GM18868 (cell line): ENCODE measurements around the gene TP63.
"Not testable (repeated sequence)": the region's sequence is repeated elsewhere in the genome, so short reads cannot be mapped to it uniquely, and the experiment has no call there.

Experiments
- ATAC-seq: cut with Tn5 transposase; IDR thresholded peaks from one replicate; pipeline ENCODE4 v1.9.1; 2021; ENCODE audit warnings: mild to moderate bottlenecking, moderate library complexity; ENCODE audit not compliant: unreplicated experiment

Gene TP63

DNA sequence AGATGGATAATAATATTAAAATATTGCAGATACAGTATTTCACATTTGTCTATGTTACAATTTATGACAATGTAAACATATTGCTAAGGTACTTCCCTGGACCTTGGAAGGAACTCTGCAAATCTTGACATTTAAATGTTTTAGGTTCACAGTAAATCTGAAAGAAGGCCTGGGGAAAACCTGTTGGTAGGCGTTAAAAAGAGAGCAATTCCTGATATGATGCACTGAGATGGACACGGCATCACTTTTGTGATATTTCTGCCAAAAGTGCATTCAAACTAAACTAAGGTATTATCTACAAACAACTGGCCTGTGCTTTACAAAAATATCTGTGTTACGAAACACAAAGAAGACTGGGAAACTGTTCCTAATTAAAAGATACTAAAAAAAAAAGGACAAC, 6.1 kb upstream of the TP63 start:
- ATAC-seq = peak; percentile 67

DNA sequence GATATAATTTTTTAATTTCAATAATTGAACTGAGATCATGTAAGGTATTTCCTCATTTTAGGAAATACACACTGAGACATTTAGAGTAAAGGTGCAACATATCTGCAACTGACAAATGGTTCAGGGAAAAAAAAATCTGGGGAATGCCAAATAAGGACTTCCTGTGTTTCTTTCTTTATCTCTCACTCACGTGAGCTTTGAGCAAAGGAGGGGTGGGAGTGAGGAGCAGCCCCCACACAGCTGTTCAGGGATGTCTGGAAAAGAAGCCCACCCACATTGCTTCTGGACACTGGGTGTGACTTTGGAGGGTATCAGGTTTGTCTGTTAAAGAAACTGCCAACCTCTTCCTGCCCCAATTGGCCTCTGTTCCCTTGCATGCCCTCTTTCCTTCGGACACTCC, 5.6 kb upstream of the TP63 start:
- ATAC-seq = no peak

DNA sequence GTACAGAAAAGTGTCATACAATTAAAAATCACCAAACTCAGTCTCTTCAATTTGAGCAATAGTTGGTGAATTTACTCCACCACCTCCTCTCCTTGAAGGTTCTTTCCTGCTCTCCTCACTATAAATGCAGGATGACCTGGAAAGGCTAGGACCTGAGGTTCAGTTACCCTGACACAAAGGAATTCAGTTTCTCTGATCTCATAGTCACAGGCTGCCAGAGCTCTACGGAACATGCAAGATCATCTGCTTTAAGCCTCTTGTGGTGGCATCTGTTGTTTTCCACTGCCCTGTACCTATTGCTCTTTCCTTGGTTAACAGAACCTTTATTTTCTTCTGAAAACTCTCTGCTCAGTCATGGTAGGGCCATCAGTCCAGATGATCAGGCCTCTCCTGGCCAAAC, 4.9 kb upstream of the TP63 start:
- no peak for ATAC-seq

DNA sequence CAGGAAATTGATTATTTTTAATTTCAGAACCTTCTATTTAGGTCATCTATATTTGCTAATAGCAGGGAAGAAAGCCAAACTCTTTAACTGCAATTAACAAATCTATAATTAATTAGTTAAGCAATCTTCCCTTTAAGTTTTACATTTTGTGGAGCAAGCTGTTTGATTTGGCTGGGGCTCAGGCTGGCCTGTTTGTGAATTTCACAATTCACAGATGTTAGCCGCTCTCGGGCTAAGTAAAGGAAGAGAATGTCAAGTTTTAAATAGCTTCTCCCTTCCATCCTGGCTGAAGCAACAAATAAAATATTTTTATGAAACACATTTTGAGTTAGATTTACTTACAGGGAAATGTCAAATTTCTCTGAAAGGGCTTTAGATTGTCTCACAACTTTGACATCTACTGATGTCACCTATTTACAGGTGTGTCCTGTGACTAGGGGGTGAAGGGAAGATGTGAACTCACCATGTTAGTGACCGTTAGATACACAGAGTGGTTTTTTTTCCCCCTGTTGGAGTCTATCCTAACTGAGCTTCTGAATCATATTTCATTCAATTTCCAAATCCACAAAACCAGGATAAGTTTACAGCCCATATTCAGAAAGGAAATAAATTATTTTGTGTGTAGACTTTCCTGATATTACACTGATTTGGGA, 1.3 kb upstream of the TP63 start:
- no peak for ATAC-seq

DNA sequence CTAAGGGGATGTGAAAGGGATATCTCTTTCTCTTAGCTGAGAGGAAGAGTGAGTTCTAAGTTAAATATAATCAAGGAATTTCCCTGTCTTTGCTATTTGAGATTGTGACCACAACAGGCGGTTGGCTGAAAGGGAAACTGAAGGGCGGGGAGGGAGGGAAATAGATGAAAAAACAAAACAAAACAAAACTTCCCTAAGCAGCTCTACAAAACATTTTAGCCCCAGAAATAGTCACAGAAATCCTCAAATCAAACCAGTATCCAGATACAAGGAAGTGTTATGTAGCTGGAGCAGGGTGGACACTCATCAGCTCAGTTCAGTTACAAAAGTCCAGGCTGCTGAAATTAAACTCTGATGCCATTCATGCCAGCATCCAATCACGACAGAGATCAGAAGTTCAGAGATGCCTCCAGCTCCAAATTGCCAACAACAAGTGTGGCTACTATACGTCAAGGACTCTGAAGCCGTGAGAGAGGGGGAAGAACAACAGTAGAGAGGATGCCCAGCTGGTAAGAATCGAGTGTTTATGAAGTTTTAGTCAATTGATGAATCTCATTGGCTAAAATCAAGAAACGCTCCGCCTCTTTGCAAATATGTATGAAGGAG, 319 bp upstream of the TP63 start:
- ATAC-seq = peak; percentile 86

DNA sequence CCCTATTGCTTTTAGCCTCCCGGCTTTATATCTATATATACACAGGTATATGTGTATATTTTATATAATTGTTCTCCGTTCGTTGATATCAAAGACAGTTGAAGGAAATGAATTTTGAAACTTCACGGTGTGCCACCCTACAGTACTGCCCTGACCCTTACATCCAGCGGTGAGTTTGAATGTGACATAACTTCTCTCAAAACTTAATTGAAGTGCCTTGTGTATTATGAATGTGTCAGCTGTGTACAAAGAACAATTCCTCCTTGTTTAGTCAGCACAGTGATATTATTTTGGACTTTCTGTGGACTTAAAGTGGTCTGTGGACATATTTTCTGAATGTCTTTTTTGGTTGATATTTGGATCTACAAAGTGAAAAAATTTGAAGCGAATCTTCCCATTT, 220 bp downstream of the TP63 start:
- no peak for ATAC-seq

DNA sequence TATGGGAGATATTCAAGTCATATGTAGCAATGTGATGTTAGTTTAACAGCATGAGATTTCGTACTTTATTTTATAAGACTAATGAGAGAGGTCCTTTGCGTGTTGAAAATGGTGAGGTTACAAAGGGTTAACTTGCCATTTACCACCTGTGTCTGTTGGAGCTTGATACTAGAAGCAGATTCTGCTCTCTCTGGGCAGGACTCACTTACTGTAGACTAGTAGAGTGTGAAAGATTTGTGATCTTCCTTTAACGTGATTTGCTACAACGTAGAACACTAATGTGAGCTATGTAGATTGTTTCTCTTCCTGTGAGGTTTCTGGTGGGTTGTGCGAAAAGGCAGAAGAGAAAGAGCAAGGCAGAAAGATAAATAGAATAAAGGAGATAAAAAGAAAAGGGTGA, 1.1 kb downstream of the TP63 start:
- ATAC-seq = no peak

DNA sequence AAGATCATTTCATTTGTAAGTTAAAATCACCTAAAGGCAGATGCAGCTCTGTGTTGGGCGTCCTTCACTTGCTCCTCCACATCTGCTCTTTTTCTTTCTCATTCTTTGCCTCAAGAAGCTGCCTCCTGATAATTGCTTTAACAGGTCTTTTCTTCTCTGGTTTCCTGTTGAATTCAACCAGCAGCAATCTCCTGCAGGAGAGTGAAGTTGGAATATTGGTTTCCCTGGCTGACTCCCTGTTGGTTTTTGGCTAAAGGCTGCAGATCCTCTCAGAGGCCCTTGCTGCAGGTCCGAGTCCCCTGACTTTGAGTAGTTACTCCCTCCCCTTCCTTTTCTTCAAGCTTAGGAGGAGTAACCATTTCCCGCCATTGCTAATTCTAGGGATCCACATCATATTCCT, 4.2 kb downstream of the TP63 start:
- ATAC-seq = no peak

DNA sequence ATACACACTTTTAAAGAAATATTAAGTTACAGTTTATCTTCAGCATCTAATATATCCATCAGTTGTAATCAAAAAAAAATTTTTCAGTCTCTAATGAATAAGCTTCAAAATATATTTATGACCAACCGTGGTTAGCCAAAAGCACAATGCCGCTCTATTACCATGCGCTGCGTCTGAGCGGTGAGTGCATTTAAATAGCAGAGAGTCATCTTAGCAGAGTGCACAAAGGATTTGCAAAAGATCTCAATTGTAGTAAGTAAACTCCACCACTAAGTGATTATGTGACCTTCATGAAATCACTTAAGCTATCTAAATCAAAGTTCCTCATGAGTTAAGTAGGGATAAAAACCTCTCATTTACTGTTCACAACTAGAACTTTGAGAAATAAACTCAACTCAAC, 4.9 kb downstream of the TP63 start:
- ATAC-seq = no peak

DNA sequence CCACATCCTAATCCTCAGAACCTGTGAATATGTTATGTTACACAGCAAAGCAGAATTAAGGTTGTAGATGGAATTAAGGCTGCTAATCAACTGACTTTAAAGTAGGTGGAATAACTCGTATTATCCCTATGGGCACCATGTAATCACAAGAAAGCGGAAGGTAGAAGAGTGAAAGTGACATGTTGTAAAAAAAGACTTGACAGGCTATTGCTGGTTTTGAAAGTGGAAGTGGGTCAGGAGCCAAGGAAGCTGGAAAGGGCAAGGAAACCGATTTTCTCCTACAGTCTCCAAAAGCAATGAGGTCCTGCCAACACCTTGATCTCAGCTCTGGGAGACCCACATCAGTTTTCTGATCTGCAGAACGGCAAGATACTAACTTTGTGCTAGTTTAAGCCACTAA, 6.6 kb downstream of the TP63 start:
- no peak for ATAC-seq

DNA sequence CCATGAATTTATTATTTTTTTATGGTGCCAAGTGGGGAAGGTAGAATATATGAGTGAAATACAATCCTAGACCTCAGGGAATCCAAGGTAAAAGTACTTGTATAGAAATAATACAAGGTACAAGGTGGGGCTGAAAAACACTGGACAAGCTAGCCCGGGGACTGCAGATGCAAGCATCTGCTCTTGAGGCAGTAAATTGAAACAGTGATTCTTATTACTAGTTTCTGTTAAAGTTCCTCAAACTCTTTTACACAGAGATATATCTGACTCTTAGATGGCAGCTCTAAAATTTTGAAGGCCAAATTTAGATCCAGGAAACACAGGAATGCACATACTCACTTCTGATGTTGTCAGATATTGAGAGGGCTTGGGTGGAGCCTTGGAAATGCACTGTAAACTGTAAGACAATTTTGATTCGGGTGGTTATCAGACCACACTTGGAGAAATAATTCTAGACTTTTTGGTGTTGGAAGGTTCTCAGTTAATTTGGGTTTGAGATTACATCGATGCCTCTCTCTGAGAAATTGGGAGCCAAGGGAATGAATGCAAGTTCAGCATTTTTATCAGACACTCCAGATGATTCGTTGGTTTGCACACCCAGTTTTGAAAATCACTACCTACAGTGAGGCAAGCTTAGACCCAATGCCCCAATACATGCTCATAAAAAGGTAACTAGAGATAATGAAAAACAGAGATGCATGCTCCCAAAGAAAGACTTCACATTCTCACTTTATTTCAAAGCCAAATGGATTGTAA, 7.3 kb downstream of the TP63 start:
- ATAC-seq = no peak

DNA sequence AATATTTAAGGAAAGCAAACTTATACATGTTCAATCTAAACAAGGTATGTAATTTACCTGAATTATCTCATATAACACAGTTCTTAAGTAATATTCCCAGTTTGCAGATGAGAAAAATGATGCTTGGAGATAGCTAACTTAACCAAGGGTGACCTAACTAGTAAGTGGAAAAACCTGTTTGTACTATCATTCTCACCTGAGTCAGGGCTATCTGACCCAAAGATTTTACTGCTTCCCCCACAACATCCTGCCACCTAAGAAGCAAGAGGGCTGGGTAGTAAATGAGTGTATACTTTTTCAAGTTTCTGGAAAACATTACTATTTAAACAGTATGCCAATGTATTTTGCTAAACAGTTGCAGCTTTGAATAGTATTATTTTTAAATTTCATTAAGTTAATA, 10.6 kb downstream of the TP63 start:
- ATAC-seq = no peak

DNA sequence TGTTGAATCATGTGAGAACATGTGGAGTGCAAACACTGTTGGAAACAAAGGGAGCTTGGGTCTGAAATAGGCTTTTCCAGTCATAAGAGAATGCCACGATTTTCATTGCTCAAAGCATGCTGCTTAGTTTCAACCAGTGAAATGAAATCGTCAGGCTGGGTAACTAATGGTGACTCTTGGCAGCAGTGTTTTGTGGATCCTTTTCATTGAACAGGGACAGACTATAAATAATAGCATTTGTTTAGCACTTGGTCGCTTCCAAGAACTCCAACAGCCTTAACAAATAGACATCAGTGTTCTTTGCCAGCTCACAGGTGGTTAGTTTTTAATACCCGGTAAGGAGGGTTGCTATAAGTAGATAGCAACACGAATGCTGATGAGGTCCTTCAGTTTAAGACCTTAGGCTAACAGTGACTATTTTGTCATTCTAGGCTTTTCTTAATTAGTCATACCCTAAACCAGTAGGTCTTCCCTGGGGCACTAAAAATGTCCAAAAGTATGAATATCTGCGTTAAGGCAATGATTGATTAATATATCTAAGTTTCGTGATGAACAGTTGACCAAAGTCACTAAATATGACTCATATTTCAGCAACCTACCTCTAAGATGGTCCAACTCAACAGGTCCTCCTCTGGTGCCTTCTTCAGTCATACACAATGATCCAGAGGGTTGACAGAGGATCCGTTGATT, 15.8 kb downstream of the TP63 start:
- ATAC-seq = no peak

DNA sequence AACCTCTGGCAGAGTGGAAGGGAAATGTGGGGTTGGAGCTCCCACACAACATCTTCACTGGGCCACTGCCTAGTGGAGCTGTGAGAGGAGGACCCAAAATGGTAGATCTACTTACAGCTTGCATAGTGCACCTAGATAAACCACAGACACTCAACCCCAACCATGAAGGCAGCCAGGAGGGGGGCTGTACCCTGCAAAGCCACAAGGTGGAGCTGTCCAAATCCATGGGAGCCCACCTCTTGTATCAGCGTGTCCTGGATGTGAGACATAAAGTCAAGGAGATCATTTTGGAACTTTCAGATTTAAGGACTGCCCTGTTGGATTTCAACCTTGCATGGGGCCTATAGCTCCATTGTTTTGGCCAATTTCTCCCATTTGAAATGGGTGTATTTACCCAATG, 20.9 kb downstream of the TP63 start:
- no peak for ATAC-seq

DNA sequence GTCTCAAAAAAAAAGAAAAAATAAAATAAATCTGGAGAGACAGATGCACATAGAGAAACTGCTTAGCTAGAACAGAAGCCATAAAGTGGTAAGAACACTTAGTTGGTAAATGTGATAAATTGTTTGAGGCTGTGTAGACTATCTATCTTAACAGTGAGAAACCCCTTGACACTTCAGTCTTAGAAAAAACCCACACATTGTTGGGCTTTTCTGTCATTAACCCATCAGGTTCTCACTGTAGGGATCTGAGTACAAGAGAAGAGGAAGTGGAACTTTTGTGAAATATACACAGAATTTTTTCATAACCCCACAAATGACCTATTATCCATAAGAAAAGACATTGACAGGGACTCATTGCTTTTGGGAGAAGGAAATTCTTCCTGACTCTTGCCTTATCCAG, 24.4 kb downstream of the TP63 start:
- ATAC-seq = peak; percentile 96

DNA sequence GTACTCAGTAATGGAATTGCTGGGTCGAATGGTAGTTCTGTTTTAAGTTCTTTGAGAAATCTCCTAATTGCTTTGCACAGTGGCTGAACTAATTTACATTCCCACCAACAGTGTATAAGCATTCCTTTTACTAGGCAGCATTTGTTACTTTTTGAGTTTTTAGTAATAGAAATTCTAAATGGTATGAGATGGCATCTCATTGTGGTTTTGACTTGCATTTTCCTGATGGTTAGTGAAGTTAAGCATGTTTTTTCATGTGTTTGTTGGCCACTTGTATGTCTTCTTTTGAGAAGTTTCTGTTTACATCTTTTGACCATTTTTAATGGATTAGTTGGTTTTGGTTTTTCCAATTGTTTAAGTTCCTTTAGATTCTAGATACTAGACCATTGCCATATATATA, 28.4 kb downstream of the TP63 start:
- ATAC-seq = no peak

DNA sequence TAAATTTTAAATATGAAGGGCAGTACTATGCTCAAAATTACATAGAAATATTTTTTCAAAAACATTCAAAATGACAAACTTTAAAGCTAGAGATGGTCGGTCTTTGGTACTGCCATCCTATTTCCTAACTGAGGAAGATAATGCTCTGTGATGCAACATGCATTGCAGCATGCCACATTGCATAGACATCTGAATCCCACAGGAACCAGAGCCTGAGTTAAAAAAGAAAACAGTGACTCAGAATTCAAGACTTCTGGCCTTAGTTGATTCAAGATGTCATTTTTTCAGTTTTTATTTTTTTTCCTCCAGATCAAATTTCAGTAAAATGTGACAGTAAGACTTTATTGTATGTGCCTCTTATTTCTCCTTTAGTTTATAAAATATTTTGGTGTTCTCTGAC, 33.1 kb downstream of the TP63 start:
- no peak for ATAC-seq

DNA sequence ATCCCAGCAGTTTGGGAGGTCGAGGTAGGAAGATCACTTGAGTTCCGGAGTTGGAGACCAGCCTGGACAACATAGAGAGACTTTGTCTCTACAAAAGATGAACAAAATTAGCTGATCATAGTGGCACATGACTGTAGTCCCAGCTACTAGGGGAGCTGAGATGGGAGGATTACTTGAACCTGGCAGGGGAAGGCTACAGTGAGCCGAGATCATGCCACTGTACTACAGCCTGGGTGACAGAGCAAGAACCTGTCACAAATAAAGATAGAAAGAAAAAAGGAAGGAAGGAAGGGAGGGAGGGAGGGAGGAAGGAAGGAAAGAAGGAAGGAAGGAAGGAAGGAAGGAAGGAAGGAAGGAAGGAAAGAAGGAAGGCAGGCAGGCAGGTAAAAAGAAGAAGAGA, 41.2 kb downstream of the TP63 start:
- not testable (repeated sequence) for ATAC-seq

DNA sequence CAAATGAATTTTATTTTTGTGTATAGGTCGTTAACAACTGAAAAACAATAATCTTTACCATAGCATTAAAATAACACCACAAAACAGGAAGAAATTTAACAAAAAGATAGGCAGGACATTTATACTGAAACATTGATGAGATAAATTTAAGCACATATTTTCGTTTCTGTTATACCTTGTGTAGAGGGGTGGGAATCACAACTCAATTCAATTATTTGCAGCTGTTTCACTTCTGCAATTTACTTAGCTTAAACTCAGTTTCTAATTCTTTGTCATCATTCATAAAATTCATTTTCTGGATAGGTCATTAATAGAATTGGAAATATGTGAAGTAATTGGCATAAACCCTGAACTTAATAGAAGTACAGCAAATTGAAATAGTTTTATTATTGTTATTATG, 42.3 kb downstream of the TP63 start:
- peak; percentile 95 for ATAC-seq

DNA sequence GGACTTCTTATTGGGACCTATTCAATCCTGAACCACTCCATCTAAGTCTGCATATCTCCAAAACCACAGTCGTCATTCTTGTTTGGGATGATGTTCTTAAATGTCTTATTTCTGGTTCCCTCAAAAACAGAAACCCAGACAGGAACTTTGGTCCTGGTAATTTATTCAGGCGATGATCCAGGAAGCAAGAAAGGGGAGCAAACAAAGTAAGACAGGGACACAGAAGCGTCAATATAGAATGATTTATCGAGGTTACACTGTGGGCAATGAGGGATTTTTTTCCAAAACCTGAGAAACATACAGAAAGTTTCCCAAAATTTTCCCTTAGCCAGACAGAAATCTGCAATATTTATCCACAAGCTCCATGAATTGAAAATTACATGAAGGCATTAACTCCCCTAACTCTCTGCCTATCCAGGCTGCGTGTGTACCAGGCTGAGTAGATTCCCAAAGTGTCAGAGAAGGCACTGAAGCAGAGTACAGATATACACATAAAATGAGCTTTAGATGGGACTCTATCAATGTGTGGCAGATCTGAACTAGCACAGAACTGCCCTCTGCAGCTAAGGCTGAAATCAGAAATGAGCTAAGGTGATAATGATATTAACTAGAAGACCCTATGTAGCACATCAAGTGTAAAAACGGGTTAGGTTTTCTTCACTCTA, 43.2 kb downstream of the TP63 start:
- ATAC-seq = no peak

DNA sequence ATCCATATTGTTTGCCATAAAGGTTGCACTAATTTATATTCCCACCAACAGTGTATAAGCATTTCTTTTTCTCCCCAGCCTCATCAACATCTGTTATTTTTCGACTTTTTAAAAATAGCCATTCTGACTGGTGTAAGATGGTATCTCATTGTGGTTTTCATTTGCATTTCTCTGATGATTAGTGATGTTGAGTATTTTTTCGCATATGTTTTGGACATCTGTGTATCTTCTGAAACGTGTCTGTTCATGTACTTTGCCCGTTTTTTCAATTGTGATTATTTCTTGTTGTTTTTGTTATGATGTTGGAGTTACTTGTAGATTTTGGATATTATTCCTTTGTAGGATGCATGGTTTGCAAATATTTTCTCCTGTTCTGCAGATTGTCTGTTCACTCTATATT, 46.5 kb downstream of the TP63 start:
- no peak for ATAC-seq
